ENCODE results near the gene SPRY4.
"Not testable (repeated sequence)": the region's sequence is repeated elsewhere in the genome, so short reads cannot be mapped to it uniquely, and the experiment has no call there.

SPRY4 gene

GRCh38 chr5:142292249-142292648 lies 32.6 kb downstream of the SPRY4 start:
- no peak for DNase-seq

- no peak for DNase-seq
Measured at GRCh38 chr5:142290577-142291299, 34.1 kb downstream of the SPRY4 start.

GRCh38 chr5:142289708-142290576 lies 34.9 kb downstream of the SPRY4 start:
- DNase-seq: no peak

GRCh38 chr5:142287973-142288313 lies 36.9 kb downstream of the SPRY4 start:
- no peak for DNase-seq

GRCh38 chr5:142287096-142287972 lies 37.5 kb downstream of the SPRY4 start:
- DNase-seq: no peak

GRCh38 chr5:142286111-142286510 lies 38.7 kb downstream of the SPRY4 start:
- DNase-seq: no peak

- DNase-seq: no peak
Measured at GRCh38 chr5:142283304-142283703, 41.5 kb downstream of the SPRY4 start.

GRCh38 chr5:142281966-142282365 lies 42.9 kb downstream of the SPRY4 start:
- DNase-seq: no peak

- DNase-seq: no peak
Measured at GRCh38 chr5:142281008-142281367, 43.8 kb downstream of the SPRY4 start.

- no peak for DNase-seq
Measured at GRCh38 chr5:142280066-142281007, 44.5 kb downstream of the SPRY4 start.

GRCh38 chr5:142278627-142279026 lies 46.2 kb downstream of the SPRY4 start:
- DNase-seq: no peak

GRCh38 chr5:142277796-142278195 lies 47.0 kb downstream of the SPRY4 start:
- DNase-seq: no peak

- DNase-seq: no peak
Measured at GRCh38 chr5:142276517-142276916, 48.3 kb downstream of the SPRY4 start.

GRCh38 chr5:142275496-142275895 lies 49.3 kb downstream of the SPRY4 start:
- no peak for DNase-seq

- DNase-seq: not testable (repeated sequence)
Measured at GRCh38 chr5:142272596-142272995, 52.2 kb downstream of the SPRY4 start.

GRCh38 chr5:142264084-142264483 lies 60.7 kb downstream of the SPRY4 start:
- DNase-seq: not testable (repeated sequence)

- DNase-seq: no peak
Measured at GRCh38 chr5:142263346-142263745, 61.5 kb downstream of the SPRY4 start.

- DNase-seq: no peak
Measured at GRCh38 chr5:142262683-142263082, 62.1 kb downstream of the SPRY4 start.
